Nephron progenitor cell (in vitro differentiated cells): Measurements from ENCODE around the gene CEBPG.

Experiments used
- DNase-seq: peaks from one replicate; pipeline ENCODE4 v3.0.0; 2021
- H3K27ac Mint-ChIP-seq: 2 replicates; pipeline ENCODE4 v1.8.0; 2021; ENCODE audit warnings: mild to moderate bottlenecking, moderate library complexity, mixed read lengths
- H3K27me3 Mint-ChIP-seq: 2 replicates; pipeline ENCODE4 v1.8.0; 2021; ENCODE audit warnings: mild to moderate bottlenecking, low read depth, mixed read lengths; ENCODE audit not compliant: poor library complexity
- H3K36me3 Mint-ChIP-seq: 2 replicates; pipeline ENCODE4 v1.8.0; 2021; ENCODE audit warnings: low read depth, mixed read lengths
- H3K4me1 Mint-ChIP-seq: 2 replicates; pipeline ENCODE4 v1.8.0; 2021; ENCODE audit warnings: mixed read lengths
- H3K4me3 Mint-ChIP-seq: 2 replicates; pipeline ENCODE4 v1.8.0; 2021; ENCODE audit warnings: mild to moderate bottlenecking, moderate library complexity, mixed read lengths
- H3K9me3 Mint-ChIP-seq: 2 replicates; pipeline ENCODE4 v1.8.0; 2021; ENCODE audit warnings: mild to moderate bottlenecking, moderate library complexity, mixed read lengths
- CTCF ChIP-seq: fragments of 200-600 bp; sonication (generic); IDR thresholded peaks from 2 replicates; pipeline ENCODE4 v1.5.0; 2021; ENCODE audit warnings: antibody characterized with exemption

The CEBPG gene

GRCh38 chr19:33418461-33418860, 45.0 kb downstream of the CEBPG start:
- H3K27me3 Mint-ChIP-seq: peaks cover 3% of the 10 kb centered on the region
- no peak for TF ChIP-seq CTCF
- H3K36me3 Mint-ChIP-seq: no peaks in the 10 kb centered on the region
- no peak for DNase-seq
- H3K9me3 Mint-ChIP-seq: no peaks in the 10 kb centered on the region
- no peak overlapping the region for H3K27ac Mint-ChIP-seq
- no peak overlapping the region for H3K4me3 Mint-ChIP-seq
- H3K4me1 Mint-ChIP-seq: peaks cover 17% of the 10 kb centered on the region

- Mint-ChIP-seq H3K36me3 (no peaks in the 10 kb centered on the region), H3K27me3 (peaks cover 3% of the 10 kb centered on the region), H3K9me3 (no peaks in the 10 kb centered on the region), H3K4me1 (peaks cover 17% of the 10 kb centered on the region), H3K27ac (no peak overlapping the region), H3K4me3 (no peak overlapping the region)
- no peak for DNase-seq
- no peak for TF ChIP-seq CTCF
Observed at GRCh38 chr19:33418871-33419787, 45.6 kb downstream of the CEBPG start.

- H3K4me1 Mint-ChIP-seq: peaks cover 22% of the 10 kb centered on the region
- peak; percentile 70 for DNase-seq
- TF ChIP-seq CTCF: no peak
- H3K4me3 Mint-ChIP-seq: no peak overlapping the region
- no peak overlapping the region for H3K27ac Mint-ChIP-seq
- H3K27me3 Mint-ChIP-seq: peaks cover 9% of the 10 kb centered on the region
- no peaks in the 10 kb centered on the region for H3K9me3 Mint-ChIP-seq
- H3K36me3 Mint-ChIP-seq: peaks cover 6% of the 10 kb centered on the region
Observed at GRCh38 chr19:33419788-33420130, 46.2 kb downstream of the CEBPG start.

- Mint-ChIP-seq H3K9me3 (no peaks in the 10 kb centered on the region), H3K27ac (no peak overlapping the region), H3K4me1 (peaks cover 23% of the 10 kb centered on the region), H3K27me3 (peaks cover 11% of the 10 kb centered on the region), H3K36me3 (peaks cover 6% of the 10 kb centered on the region), H3K4me3 (no peak overlapping the region)
- no peak for TF ChIP-seq CTCF
- no peak for DNase-seq
Observed at GRCh38 chr19:33420821-33421220, 47.3 kb downstream of the CEBPG start.

- Mint-ChIP-seq H3K9me3 (no peaks in the 10 kb centered on the region), H3K4me1 (peaks cover 22% of the 10 kb centered on the region), H3K27me3 (peaks cover 11% of the 10 kb centered on the region), H3K27ac (no peak overlapping the region), H3K4me3 (no peak overlapping the region), H3K36me3 (peaks cover 6% of the 10 kb centered on the region)
- TF ChIP-seq CTCF: no peak
- DNase-seq: no peak
Observed at GRCh38 chr19:33421368-33421767, 47.9 kb downstream of the CEBPG start.
